H1 (cell line): Measurements from ENCODE around the gene JPH3. TPM values are rescaled to one million over a fixed set of nuclear protein-coding genes. Genes with fewer than 3 reads are reported as not detected.

Experiments used
- BRCA1 ChIP-seq: IDR thresholded peaks from 2 replicates; pipeline ENCODE4 v1.6.1; 2012; ENCODE audit warnings: low read depth, low read length, improper control_type of control experiment
- CHD1 ChIP-seq: IDR thresholded peaks from 2 replicates; pipeline ENCODE4 v1.6.1; 2012; ENCODE audit warnings: low read depth, low read length, improper control_type of control experiment
- CHD2 ChIP-seq: IDR thresholded peaks from 2 replicates; pipeline ENCODE4 v1.6.1; 2012; ENCODE audit warnings: low read length, improper control_type of control experiment
- CREB1 ChIP-seq: IDR thresholded peaks from 2 replicates; pipeline ENCODE4 v1.6.1; 2012; ENCODE audit warnings: inconsistent platforms
- EGR1 ChIP-seq: IDR thresholded peaks from 2 replicates; pipeline ENCODE4 v1.6.1; 2011; ENCODE audit warnings: low read depth, low read length, borderline replicate concordance
- EZH2 ChIP-seq: fragments of 200-600 bp; sonication (generic); IDR thresholded peaks from 2 replicates; pipeline ENCODE4 v1.7.1; 2012; ENCODE audit warnings: low read depth, mild to moderate bottlenecking, moderate library complexity, low read length, inconsistent platforms; ENCODE audit not compliant: severe bottlenecking
- HDAC6 ChIP-seq: IDR thresholded peaks from one replicate; pipeline ENCODE4 v1.7.1; 2012; ENCODE audit warnings: low read depth, mild to moderate bottlenecking, inconsistent platforms, low read length, moderate library complexity
- KDM4A ChIP-seq: IDR thresholded peaks from one replicate; pipeline ENCODE4 v1.7.1; 2012; ENCODE audit warnings: low read depth, mild to moderate bottlenecking, moderate library complexity, low read length, inconsistent platforms; ENCODE audit not compliant: severe bottlenecking
- SAP30 ChIP-seq: fragments of 300-600 bp; sonication (generic); IDR thresholded peaks from 2 replicates; pipeline ENCODE4 v1.7.1; 2012; ENCODE audit warnings: low read length, moderate library complexity, mild to moderate bottlenecking, inconsistent platforms; ENCODE audit not compliant: insufficient read depth, insufficient replicate concordance
- SIRT6 ChIP-seq: IDR thresholded peaks from one replicate; pipeline ENCODE4 v1.7.1; 2012; ENCODE audit warnings: low read length, inconsistent platforms
- TAF7 ChIP-seq: optimal IDR thresholded peaks from 2 replicates; pipeline ENCODE3; 2011; ENCODE audit warnings: low read depth, mild to moderate bottlenecking, inconsistent platforms, low read length, moderate library complexity, borderline replicate concordance
- TBP ChIP-seq: IDR thresholded peaks from 2 replicates; pipeline ENCODE4 v1.6.1; 2011; ENCODE audit warnings: low read depth, low read length, improper control_type of control experiment
- TCF12 ChIP-seq: IDR thresholded peaks from 2 replicates; pipeline ENCODE4 v1.6.1; 2011; ENCODE audit warnings: low read depth, mild to moderate bottlenecking, low read length
- polyA plus RNA-seq, 7 experiments: library from polyadenylated mRNA; depleted of rRNA in 3 of 7; stranded (reverse) in 5 of 7; unstranded in 2 of 7; fragments of >200 nt in 5 of 7; fragments of 200-250 nt in 2 of 7; gene quantifications; 1 replicate in 5 of 7; 2 replicates in 1 of 7; 4 replicates in 1 of 7; pipeline versions ENCODE4 v1.2.1 to v1.2.3, GENCODE V29; 2011 to 2013; ENCODE audit warnings: missing spikeins in 2 of 7, mixed read lengths in 2 of 7
- total RNA-seq: library from RNA; stranded (reverse); fragmentation: NEBNext Ultra II Directional; extraction: Animal tissue kit (Norgen Biotek cat#: 25700); gene quantifications from 2 replicates; pipeline ENCODE4 v1.2.1, GENCODE V29; 2021
- TF ChIP-seq, protein P1 (sequence below): fragments of 300-600 bp; sonication (generic); IDR thresholded peaks from 2 replicates; pipeline ENCODE4 v1.7.1; 2012; ENCODE audit warnings: low read length, moderate library complexity, mild to moderate bottlenecking, inconsistent platforms; ENCODE audit not compliant: insufficient replicate concordance

The JPH3 gene
- total and polyA plus RNA-seq, 2 of the 8 experiments (the other 6 are each of a cell fraction or from before 2014, with no cell fraction given) = 10.3 to 28.3 TPM

DNA sequence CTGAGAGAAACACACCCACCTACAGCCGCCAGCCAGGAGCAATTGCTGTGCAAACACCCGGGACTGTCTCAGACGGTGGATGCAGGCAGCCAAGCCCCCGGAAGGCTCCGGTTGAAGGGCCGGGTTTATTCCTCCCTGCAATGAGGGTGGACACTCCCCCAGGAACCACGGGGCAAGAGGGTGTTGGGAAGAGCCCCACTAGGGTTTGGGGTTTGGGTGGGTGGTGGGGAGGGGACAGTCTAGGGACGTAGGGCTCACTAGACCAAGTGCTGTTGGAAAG, 19.2 kb downstream of the JPH3 start (continued):
- TF ChIP-seq, protein P1, sequence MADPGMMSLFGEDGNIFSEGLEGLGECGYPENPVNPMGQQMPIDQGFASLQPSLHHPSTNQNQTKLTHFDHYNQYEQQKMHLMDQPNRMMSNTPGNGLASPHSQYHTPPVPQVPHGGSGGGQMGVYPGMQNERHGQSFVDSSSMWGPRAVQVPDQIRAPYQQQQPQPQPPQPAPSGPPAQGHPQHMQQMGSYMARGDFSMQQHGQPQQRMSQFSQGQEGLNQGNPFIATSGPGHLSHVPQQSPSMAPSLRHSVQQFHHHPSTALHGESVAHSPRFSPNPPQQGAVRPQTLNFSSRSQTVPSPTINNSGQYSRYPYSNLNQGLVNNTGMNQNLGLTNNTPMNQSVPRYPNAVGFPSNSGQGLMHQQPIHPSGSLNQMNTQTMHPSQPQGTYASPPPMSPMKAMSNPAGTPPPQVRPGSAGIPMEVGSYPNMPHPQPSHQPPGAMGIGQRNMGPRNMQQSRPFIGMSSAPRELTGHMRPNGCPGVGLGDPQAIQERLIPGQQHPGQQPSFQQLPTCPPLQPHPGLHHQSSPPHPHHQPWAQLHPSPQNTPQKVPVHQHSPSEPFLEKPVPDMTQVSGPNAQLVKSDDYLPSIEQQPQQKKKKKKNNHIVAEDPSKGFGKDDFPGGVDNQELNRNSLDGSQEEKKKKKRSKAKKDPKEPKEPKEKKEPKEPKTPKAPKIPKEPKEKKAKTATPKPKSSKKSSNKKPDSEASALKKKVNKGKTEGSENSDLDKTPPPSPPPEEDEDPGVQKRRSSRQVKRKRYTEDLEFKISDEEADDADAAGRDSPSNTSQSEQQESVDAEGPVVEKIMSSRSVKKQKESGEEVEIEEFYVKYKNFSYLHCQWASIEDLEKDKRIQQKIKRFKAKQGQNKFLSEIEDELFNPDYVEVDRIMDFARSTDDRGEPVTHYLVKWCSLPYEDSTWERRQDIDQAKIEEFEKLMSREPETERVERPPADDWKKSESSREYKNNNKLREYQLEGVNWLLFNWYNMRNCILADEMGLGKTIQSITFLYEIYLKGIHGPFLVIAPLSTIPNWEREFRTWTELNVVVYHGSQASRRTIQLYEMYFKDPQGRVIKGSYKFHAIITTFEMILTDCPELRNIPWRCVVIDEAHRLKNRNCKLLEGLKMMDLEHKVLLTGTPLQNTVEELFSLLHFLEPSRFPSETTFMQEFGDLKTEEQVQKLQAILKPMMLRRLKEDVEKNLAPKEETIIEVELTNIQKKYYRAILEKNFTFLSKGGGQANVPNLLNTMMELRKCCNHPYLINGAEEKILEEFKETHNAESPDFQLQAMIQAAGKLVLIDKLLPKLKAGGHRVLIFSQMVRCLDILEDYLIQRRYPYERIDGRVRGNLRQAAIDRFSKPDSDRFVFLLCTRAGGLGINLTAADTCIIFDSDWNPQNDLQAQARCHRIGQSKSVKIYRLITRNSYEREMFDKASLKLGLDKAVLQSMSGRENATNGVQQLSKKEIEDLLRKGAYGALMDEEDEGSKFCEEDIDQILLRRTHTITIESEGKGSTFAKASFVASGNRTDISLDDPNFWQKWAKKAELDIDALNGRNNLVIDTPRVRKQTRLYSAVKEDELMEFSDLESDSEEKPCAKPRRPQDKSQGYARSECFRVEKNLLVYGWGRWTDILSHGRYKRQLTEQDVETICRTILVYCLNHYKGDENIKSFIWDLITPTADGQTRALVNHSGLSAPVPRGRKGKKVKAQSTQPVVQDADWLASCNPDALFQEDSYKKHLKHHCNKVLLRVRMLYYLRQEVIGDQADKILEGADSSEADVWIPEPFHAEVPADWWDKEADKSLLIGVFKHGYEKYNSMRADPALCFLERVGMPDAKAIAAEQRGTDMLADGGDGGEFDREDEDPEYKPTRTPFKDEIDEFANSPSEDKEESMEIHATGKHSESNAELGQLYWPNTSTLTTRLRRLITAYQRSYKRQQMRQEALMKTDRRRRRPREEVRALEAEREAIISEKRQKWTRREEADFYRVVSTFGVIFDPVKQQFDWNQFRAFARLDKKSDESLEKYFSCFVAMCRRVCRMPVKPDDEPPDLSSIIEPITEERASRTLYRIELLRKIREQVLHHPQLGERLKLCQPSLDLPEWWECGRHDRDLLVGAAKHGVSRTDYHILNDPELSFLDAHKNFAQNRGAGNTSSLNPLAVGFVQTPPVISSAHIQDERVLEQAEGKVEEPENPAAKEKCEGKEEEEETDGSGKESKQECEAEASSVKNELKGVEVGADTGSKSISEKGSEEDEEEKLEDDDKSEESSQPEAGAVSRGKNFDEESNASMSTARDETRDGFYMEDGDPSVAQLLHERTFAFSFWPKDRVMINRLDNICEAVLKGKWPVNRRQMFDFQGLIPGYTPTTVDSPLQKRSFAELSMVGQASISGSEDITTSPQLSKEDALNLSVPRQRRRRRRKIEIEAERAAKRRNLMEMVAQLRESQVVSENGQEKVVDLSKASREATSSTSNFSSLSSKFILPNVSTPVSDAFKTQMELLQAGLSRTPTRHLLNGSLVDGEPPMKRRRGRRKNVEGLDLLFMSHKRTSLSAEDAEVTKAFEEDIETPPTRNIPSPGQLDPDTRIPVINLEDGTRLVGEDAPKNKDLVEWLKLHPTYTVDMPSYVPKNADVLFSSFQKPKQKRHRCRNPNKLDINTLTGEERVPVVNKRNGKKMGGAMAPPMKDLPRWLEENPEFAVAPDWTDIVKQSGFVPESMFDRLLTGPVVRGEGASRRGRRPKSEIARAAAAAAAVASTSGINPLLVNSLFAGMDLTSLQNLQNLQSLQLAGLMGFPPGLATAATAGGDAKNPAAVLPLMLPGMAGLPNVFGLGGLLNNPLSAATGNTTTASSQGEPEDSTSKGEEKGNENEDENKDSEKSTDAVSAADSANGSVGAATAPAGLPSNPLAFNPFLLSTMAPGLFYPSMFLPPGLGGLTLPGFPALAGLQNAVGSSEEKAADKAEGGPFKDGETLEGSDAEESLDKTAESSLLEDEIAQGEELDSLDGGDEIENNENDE = no peak
- TF ChIP-seq KDM4A (no peak), CREB1 (no peak), TCF12 (no peak), TBP (no peak), CHD1 (no peak), EZH2 (no peak), TAF7 (no peak), SAP30 (no peak), CHD2 (no peak), SIRT6 (no peak), HDAC6 (no peak), BRCA1 (no peak), EGR1 (no peak)
